K562 (cell line): ENCODE data around the gene TIMM44. TPM values are rescaled to one million over a fixed set of nuclear protein-coding genes. Genes with fewer than 3 reads are reported as not detected.

Experiments
- BMI1 ChIP-seq: fragments of 150-350 bp; IDR thresholded peaks from 2 replicates; pipeline ENCODE4 v1.6.1; 2014; ENCODE audit warnings: low read length
- CREM ChIP-seq: IDR thresholded peaks from 2 replicates; pipeline ENCODE4 v1.6.1; 2014; ENCODE audit warnings: antibody characterized with exemption, low read depth
- DNMT1 ChIP-seq: fragments of 450-650 bp; IDR thresholded peaks from 2 replicates; pipeline ENCODE4 v1.6.1; 2016; ENCODE audit warnings: antibody characterized with exemption, mild to moderate bottlenecking
- EHMT2 ChIP-seq: fragments of 450-650 bp; IDR thresholded peaks from 2 replicates; pipeline ENCODE4 v1.6.1; 2018; ENCODE audit warnings: antibody characterized with exemption
- HIVEP1 ChIP-seq: fragments of 250-450 bp; sonication (Bioruptor Pico); IDR thresholded peaks from 2 replicates; pipeline ENCODE4 v1.4.0; 2020; ENCODE audit warnings: mild to moderate bottlenecking
- KLF16 ChIP-seq: IDR thresholded peaks from 2 replicates; pipeline ENCODE4 v1.6.1; 2016; ENCODE audit warnings: antibody characterized with exemption
- NR4A1 ChIP-seq, 2 experiments: fragments of 250-450 bp in 1 of 2; fragments of 450-650 bp in 1 of 2; sonication (Bioruptor Pico) in 1 of 2; IDR thresholded peaks; 2 replicates each; pipeline versions ENCODE4 v1.4.0 to v1.6.1; 2016 to 2020; ENCODE audit warnings: mild to moderate bottlenecking in 2 of 2, missing compliant biosample characterization in 1 of 2, missing genetic modification characterization in 1 of 2, moderate library complexity in 1 of 2
- PHTF2 ChIP-seq: fragments of 250-450 bp; sonication (Bioruptor Pico); IDR thresholded peaks from 2 replicates; pipeline ENCODE4 v1.5.0; 2021; ENCODE audit warnings: mild to moderate bottlenecking
- RNF219 ChIP-seq: fragments of 250-450 bp; sonication (Bioruptor Pico); IDR thresholded peaks from 2 replicates; pipeline ENCODE4 v1.5.0; 2022; ENCODE audit warnings: mild to moderate bottlenecking
- SIRT6 ChIP-seq: IDR thresholded peaks from one replicate; pipeline ENCODE4 v1.6.1; 2012; ENCODE audit warnings: low read depth, mild to moderate bottlenecking, control low read depth, inconsistent platforms, low read length, moderate library complexity
- SP1 ChIP-seq: sonication (generic); formaldehyde crosslinking; IDR thresholded peaks from 2 replicates; pipeline ENCODE4 v1.8.1; 2022; ENCODE audit warnings: mild to moderate bottlenecking, missing genetic modification reagents
- SRSF9 ChIP-seq: fragments of 200-400 bp; formaldehyde crosslinking; IDR thresholded peaks from 2 replicates; pipeline ENCODE4 v1.6.1; 2017; ENCODE audit warnings: low read depth, low read length, borderline replicate concordance
- STAT5A ChIP-seq: IDR thresholded peaks from 2 replicates; pipeline ENCODE4 v1.6.1; 2012; ENCODE audit warnings: low read length, inconsistent platforms, borderline replicate concordance
- TAF1 ChIP-seq: IDR thresholded peaks from 2 replicates; pipeline ENCODE4 v1.6.1; 2011; ENCODE audit warnings: mild to moderate bottlenecking, low read length, moderate library complexity; ENCODE audit not compliant: insufficient read depth, control insufficient read depth, severe bottlenecking; ENCODE audit errors: extremely low read depth
- ZFP36 ChIP-seq: fragments of 150-350 bp; IDR thresholded peaks from 2 replicates; pipeline ENCODE4 v1.6.1; 2018; ENCODE audit warnings: low read length, low read depth; ENCODE audit not compliant: partially characterized antibody
- ZHX1 ChIP-seq: fragments of 150-350 bp; conservative IDR thresholded peaks from 2 replicates; pipeline ENCODE4 v1.6.1; 2014; ENCODE audit warnings: low read length
- ZNF77 ChIP-seq: fragments of 250-450 bp; sonication (Bioruptor Pico); IDR thresholded peaks from 2 replicates; pipeline ENCODE4 v1.5.0; 2020
- polyA plus RNA-seq, 8 experiments: library from polyadenylated mRNA; depleted of rRNA in 4 of 8; stranded (reverse) in 5 of 8; unstranded in 3 of 8; fragments of >200 nt; fragmentation: Nextera tagmentation in 2 of 8; fragmentation: Illumina TruSeq in 1 of 8; extraction: Ambion mirVana in 2 of 8; extraction: Trizol in 1 of 8; gene quantifications; 2 replicates each; pipeline versions ENCODE4 v1.2.1 to v1.2.3, GENCODE V29; 2011 to 2014; ENCODE audit warnings: inconsistent platforms in 1 of 8, missing spikeins in 1 of 8
- total RNA-seq, 7 experiments: library from RNA; depleted of rRNA in 6 of 7; stranded (reverse); fragments of >200 nt in 6 of 7; fragmentation: Illumina TruSeq in 2 of 7; extraction: Trizol in 2 of 7; gene quantifications; 2 replicates each; pipeline versions ENCODE4 v1.2.1 to v1.2.3, GENCODE V29; 2011 to 2021; ENCODE audit warnings: low replicate concordance in 1 of 7
- TF ChIP-seq, protein P1 (sequence below): fragments of 250-450 bp; sonication (Bioruptor Pico); IDR thresholded peaks from 2 replicates; pipeline ENCODE4 v1.4.0; 2020; ENCODE audit warnings: mild to moderate bottlenecking, moderate library complexity, borderline replicate concordance
- TF ChIP-seq, protein P2 (sequence below), 3 experiments: fragments of 200-800 bp in 1 of 3; sonication (Bioruptor generic) in 1 of 3; sonication (generic) in 1 of 3; formaldehyde crosslinking in 1 of 3; IDR thresholded peaks; 2 replicates each; pipeline versions ENCODE4 v1.6.1 to v1.8.0; 2016 to 2022; ENCODE audit warnings: mild to moderate bottlenecking in 2 of 3, missing compliant biosample characterization in 2 of 3, missing genetic modification characterization in 2 of 3, missing genetic modification reagents in 1 of 3

Gene TIMM44
- total and polyA plus RNA-seq, 9 of the 15 experiments (the other 6 are each of a cell fraction or from before 2014, with no cell fraction given) = 10.3 to 231 (median 89.3) TPM

- TF ChIP-seq ZHX1 (no peak), DNMT1 (no peak), RNF219 (CRISPR knock-in tag) (no peak), SRSF9 (no peak), NR4A1 (CRISPR knock-in tag; IDR thresholded peaks at IDR 0.05) (0 out of 2 replicates have a peak, but pooled peaks have one; percentile 14), NR4A1 (tag; IDR thresholded peaks at IDR 0.05) (0 out of 2 replicates have a peak, but pooled peaks have one; percentile 21), SP1 (CRISPR knock-in tag) (peak; percentile 84; the same call in 1 of the 2 replicates), ZNF77 (CRISPR knock-in tag) (no peak), HIVEP1 (CRISPR knock-in tag) (no peak), PHTF2 (CRISPR knock-in tag) (no peak), BMI1 (no peak), TAF1 (peak; percentile 61), KLF16 (peak; percentile 55; the same call in 1 of the 2 replicates), EHMT2 (no peak), SIRT6 (no peak), ZFP36 (no peak), STAT5A (no peak), CREM (peak; percentile 38)
- TF ChIP-seq, protein P1, sequence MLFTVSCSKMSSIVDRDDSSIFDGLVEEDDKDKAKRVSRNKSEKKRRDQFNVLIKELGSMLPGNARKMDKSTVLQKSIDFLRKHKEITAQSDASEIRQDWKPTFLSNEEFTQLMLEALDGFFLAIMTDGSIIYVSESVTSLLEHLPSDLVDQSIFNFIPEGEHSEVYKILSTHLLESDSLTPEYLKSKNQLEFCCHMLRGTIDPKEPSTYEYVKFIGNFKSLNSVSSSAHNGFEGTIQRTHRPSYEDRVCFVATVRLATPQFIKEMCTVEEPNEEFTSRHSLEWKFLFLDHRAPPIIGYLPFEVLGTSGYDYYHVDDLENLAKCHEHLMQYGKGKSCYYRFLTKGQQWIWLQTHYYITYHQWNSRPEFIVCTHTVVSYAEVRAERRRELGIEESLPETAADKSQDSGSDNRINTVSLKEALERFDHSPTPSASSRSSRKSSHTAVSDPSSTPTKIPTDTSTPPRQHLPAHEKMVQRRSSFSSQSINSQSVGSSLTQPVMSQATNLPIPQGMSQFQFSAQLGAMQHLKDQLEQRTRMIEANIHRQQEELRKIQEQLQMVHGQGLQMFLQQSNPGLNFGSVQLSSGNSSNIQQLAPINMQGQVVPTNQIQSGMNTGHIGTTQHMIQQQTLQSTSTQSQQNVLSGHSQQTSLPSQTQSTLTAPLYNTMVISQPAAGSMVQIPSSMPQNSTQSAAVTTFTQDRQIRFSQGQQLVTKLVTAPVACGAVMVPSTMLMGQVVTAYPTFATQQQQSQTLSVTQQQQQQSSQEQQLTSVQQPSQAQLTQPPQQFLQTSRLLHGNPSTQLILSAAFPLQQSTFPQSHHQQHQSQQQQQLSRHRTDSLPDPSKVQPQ (CRISPR knock-in tag) = no peak
- TF ChIP-seq, protein P2, sequence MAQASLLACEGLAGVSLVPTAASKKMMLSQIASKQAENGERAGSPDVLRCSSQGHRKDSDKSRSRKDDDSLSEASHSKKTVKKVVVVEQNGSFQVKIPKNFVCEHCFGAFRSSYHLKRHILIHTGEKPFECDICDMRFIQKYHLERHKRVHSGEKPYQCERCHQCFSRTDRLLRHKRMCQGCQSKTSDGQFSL (CRISPR knock-in tag; IDR thresholded peaks at IDR 0.05) = no peak
- TF ChIP-seq, protein P2 (tag; IDR thresholded peaks at IDR 0.05) = no peak
Observed at GRCh38 chr19:7920519-7921301, 22.8 kb downstream of the TIMM44 start (continued).
